ENCODE results near the gene ATG101.

ATG101 gene

GRCh38 chr12:52062167-52063081 lies 7.4 kb upstream of the ATG101 start:
- DNase-seq, result no peak
- CTCF ChIA-PET, result interaction anchor here (1.0 to 31.9 kb wide), 5 partner anchors 8 to 36 kb away, joined by 3 to 661 read pairs (median 9); partner anchors contain the start of genes ATG101 and NR4A1
- POLR2A ChIA-PET, result interaction anchor here (1.0 to 1.7 kb wide), 4 partner anchors 9 to 37 kb away, joined by 3 to 4 read pairs (median 4); partner anchors contain the start of gene NR4A1
- H3K4me3 ChIP-seq (ENCODE audit: control insufficient read depth in 1 of 7, extremely low read depth in 1 of 7, insufficient read depth in 4 of 7, low read depth in 2 of 7, low read length in 6 of 7), result no peak overlapping the region
- H3K4me1 ChIP-seq (ENCODE audit: control extremely low read depth in 1 of 4, control insufficient read depth in 4 of 4, insufficient read depth in 4 of 4, low read length in 3 of 4), result peaks cover 0 to 5% (median 0%) of the 10 kb centered on the region in 4 experiments
- no peaks in the 10 kb centered on the region for H3K9me3 ChIP-seq (ENCODE audit: control extremely low read depth in 1 of 5, control insufficient read depth in 4 of 5, insufficient read depth in 2 of 5, low read depth in 1 of 5, low read length in 4 of 5)
- H3K27ac ChIP-seq (ENCODE audit: insufficient read depth in 1 of 2, low read depth in 1 of 2, low read length in 2 of 2, poor library complexity in 1 of 2, severe bottlenecking in 2 of 2), result no peak overlapping the region
- WGBS (ENCODE audit: insufficient coverage), result 99% methylated on average over 6 of the region's 6 CpGs
- peaks cover 0 to 2% (median 0%) of the 10 kb centered on the region in 4 experiments for H3K36me3 ChIP-seq (ENCODE audit: control insufficient read depth in 4 of 4, insufficient read depth in 4 of 4, low read length in 3 of 4)
- no peaks in the 10 kb centered on the region for H3K27me3 ChIP-seq (replicated peaks in 2 of 5; ENCODE audit: control insufficient read depth in 4 of 5, insufficient read depth in 5 of 5, low read length in 4 of 5)

GRCh38 chr12:52063082-52063924 lies 6.5 kb upstream of the ATG101 start:
- Histone ChIP-seq H3K4me3 (ENCODE audit: control insufficient read depth in 1 of 7, extremely low read depth in 1 of 7, insufficient read depth in 4 of 7, low read depth in 2 of 7, low read length in 6 of 7) (no peak overlapping the region), H3K36me3 (ENCODE audit: control insufficient read depth in 4 of 4, insufficient read depth in 4 of 4, low read length in 3 of 4) (no peaks in the 10 kb centered on the region), H3K27me3 (replicated peaks in 2 of 5; ENCODE audit: control insufficient read depth in 4 of 5, insufficient read depth in 5 of 5, low read length in 4 of 5) (no peaks in the 10 kb centered on the region), H3K4me1 (ENCODE audit: control extremely low read depth in 1 of 4, control insufficient read depth in 4 of 4, insufficient read depth in 4 of 4, low read length in 3 of 4) (peaks cover 0 to 5% (median 0%) of the 10 kb centered on the region in 4 experiments), H3K27ac (ENCODE audit: insufficient read depth in 1 of 2, low read depth in 1 of 2, low read length in 2 of 2, poor library complexity in 1 of 2, severe bottlenecking in 2 of 2) (no peak overlapping the region), H3K9me3 (ENCODE audit: control extremely low read depth in 1 of 5, control insufficient read depth in 4 of 5, insufficient read depth in 2 of 5, low read depth in 1 of 5, low read length in 4 of 5) (no peaks in the 10 kb centered on the region)
- 96% methylated on average over 15 of the region's 20 CpGs for WGBS (ENCODE audit: insufficient coverage)
- CTCF ChIA-PET, result interaction anchor here (1.0 to 31.9 kb wide), 4 partner anchors 11 to 37 kb away, joined by 3 to 661 read pairs (median 4); partner anchors contain the start of gene NR4A1
- no peak for DNase-seq
- POLR2A ChIA-PET, result interaction anchor here (0.6 to 1.7 kb wide), 3 partner anchors 11 to 38 kb away, joined by 3 to 4 read pairs (median 4); partner anchors contain the start of gene NR4A1

GRCh38 chr12:52063981-52064649 lies 5.7 kb upstream of the ATG101 start:
- Histone ChIP-seq H3K4me1 (ENCODE audit: control extremely low read depth in 1 of 4, control insufficient read depth in 4 of 4, insufficient read depth in 4 of 4, low read length in 3 of 4) (peaks cover 0 to 3% (median 2%) of the 10 kb centered on the region in 4 experiments), H3K27me3 (replicated peaks in 2 of 5; ENCODE audit: control insufficient read depth in 4 of 5, insufficient read depth in 5 of 5, low read length in 4 of 5) (no peaks in the 10 kb centered on the region), H3K9me3 (ENCODE audit: control extremely low read depth in 1 of 5, control insufficient read depth in 4 of 5, insufficient read depth in 2 of 5, low read depth in 1 of 5, low read length in 4 of 5) (no peaks in the 10 kb centered on the region), H3K27ac (ENCODE audit: insufficient read depth in 1 of 2, low read depth in 1 of 2, low read length in 2 of 2, poor library complexity in 1 of 2, severe bottlenecking in 2 of 2) (no peak overlapping the region), H3K36me3 (ENCODE audit: control insufficient read depth in 4 of 4, insufficient read depth in 4 of 4, low read length in 3 of 4) (no peaks in the 10 kb centered on the region), H3K4me3 (ENCODE audit: control insufficient read depth in 1 of 7, extremely low read depth in 1 of 7, insufficient read depth in 4 of 7, low read depth in 2 of 7, low read length in 6 of 7) (no peak overlapping the region)
- CTCF ChIA-PET, result interaction anchor here (1.2 to 31.9 kb wide), 2 partner anchors 14 to 38 kb away, joined by 3 to 661 read pairs; no protein-coding TSS in a partner anchor
- WGBS (ENCODE audit: insufficient coverage), result 96% methylated on average over 8 of the region's 12 CpGs
- POLR2A ChIA-PET, result interaction anchor here (0.6 to 1.3 kb wide), 2 partner anchors 11 to 26 kb away, joined by 3 to 4 read pairs; no protein-coding TSS in a partner anchor
- DNase-seq, result no peak

GRCh38 chr12:52066346-52067080 lies 3.3 kb upstream of the ATG101 start:
- Histone ChIP-seq H3K36me3 (ENCODE audit: control insufficient read depth in 4 of 4, insufficient read depth in 4 of 4, low read length in 3 of 4) (no peaks in the 10 kb centered on the region), H3K27me3 (replicated peaks in 2 of 5; ENCODE audit: control insufficient read depth in 4 of 5, insufficient read depth in 5 of 5, low read length in 4 of 5) (no peaks in the 10 kb centered on the region), H3K4me1 (ENCODE audit: control extremely low read depth in 1 of 4, control insufficient read depth in 4 of 4, insufficient read depth in 4 of 4, low read length in 3 of 4) (peaks cover 4 to 18% (median 18%) of the 10 kb centered on the region in 4 experiments), H3K4me3 (ENCODE audit: control insufficient read depth in 1 of 7, extremely low read depth in 1 of 7, insufficient read depth in 4 of 7, low read depth in 2 of 7, low read length in 6 of 7) (no peak overlapping the region), H3K27ac (ENCODE audit: insufficient read depth in 1 of 2, low read depth in 1 of 2, low read length in 2 of 2, poor library complexity in 1 of 2, severe bottlenecking in 2 of 2) (no peak overlapping the region), H3K9me3 (ENCODE audit: control extremely low read depth in 1 of 5, control insufficient read depth in 4 of 5, insufficient read depth in 2 of 5, low read depth in 1 of 5, low read length in 4 of 5) (no peaks in the 10 kb centered on the region)
- WGBS (ENCODE audit: insufficient coverage), result 58% methylated on average over 6 of the region's 8 CpGs
- DNase-seq, result no peak
- POLR2A ChIA-PET, result interaction anchor here (1.5 kb wide), 1 partner anchor 16 kb away, joined by 6 read pairs; the partner anchor contains the start of gene NR4A1
- CTCF ChIA-PET, result interaction anchor here (0.8 to 31.9 kb wide), 8 partner anchors 10 to 73 kb away, joined by 3 to 661 read pairs (median 6); partner anchors contain the start of genes NR4A1 and SMIM41

- H3K9me3 ChIP-seq (ENCODE audit: control extremely low read depth in 1 of 5, control insufficient read depth in 4 of 5, insufficient read depth in 2 of 5, low read depth in 1 of 5, low read length in 4 of 5), result no peaks in the 10 kb centered on the region
- DNase-seq, result no peak
- H3K36me3 ChIP-seq (ENCODE audit: control insufficient read depth in 4 of 4, insufficient read depth in 4 of 4, low read length in 3 of 4), result peaks cover 0 to under 1% (median 0%) of the 10 kb centered on the region in 4 experiments
- H3K4me1 ChIP-seq (ENCODE audit: control extremely low read depth in 1 of 4, control insufficient read depth in 4 of 4, insufficient read depth in 4 of 4, low read length in 3 of 4), result peaks cover 4 to 19% (median 18%) of the 10 kb centered on the region in 4 experiments
- H3K4me3 ChIP-seq (ENCODE audit: control insufficient read depth in 1 of 7, extremely low read depth in 1 of 7, insufficient read depth in 4 of 7, low read depth in 2 of 7, low read length in 6 of 7), result no peak overlapping the region
- POLR2A ChIA-PET, result interaction anchor here (1.5 kb wide), 1 partner anchor 16 kb away, joined by 6 read pairs; the partner anchor contains the start of gene NR4A1
- H3K27ac ChIP-seq (ENCODE audit: insufficient read depth in 1 of 2, low read depth in 1 of 2, low read length in 2 of 2, poor library complexity in 1 of 2, severe bottlenecking in 2 of 2), result no peak overlapping the region
- CTCF ChIA-PET, result interaction anchor here (1.1 to 31.9 kb wide), 5 partner anchors 10 to 60 kb away, joined by 4 to 661 read pairs (median 8); partner anchors contain the start of genes NR4A1 and SMIM41
- 81% methylated on average over 3 of the region's 3 CpGs for WGBS (ENCODE audit: insufficient coverage)
- no peaks in the 10 kb centered on the region for H3K27me3 ChIP-seq (replicated peaks in 2 of 5; ENCODE audit: control insufficient read depth in 4 of 5, insufficient read depth in 5 of 5, low read length in 4 of 5)
Observed at GRCh38 chr12:52067081-52067374, 2.8 kb upstream of the ATG101 start.

Data from common myeloid progenitor, CD34-positive (primary cell).